Astrocyte (in vitro differentiated cells and primary cell): ENCODE measurements around the gene TP53AIP1. TPM values are rescaled to one million over a fixed set of nuclear protein-coding genes. Genes with fewer than 3 reads are reported as not detected.

Source experiments
- DNase-seq: peaks from one replicate; pipeline ENCODE4 v3.0.0-alpha.2; 2010; ENCODE audit warnings: low read depth
- FAIRE-seq: peaks from 2 replicates; lab custom pipeline; 2011; peaks lifted over from hg19 to GRCh38; lab: Jason Lieb, UNC
- H2AFZ ChIP-seq: 2 replicates; pipeline ENCODE4 v1.6.0; 2012; ENCODE audit warnings: low read depth, low read length, inconsistent platforms
- H3K27ac ChIP-seq: 2 replicates; pipeline ENCODE4 v1.5.1; 2011; ENCODE audit warnings: low read depth, low read length, inconsistent platforms
- H3K27me3 ChIP-seq: 2 replicates; pipeline ENCODE4 v1.6.0; 2011; ENCODE audit warnings: low read length, inconsistent platforms; ENCODE audit not compliant: insufficient read depth
- H3K36me3 ChIP-seq: 2 replicates; pipeline ENCODE4 v1.5.1; 2011; ENCODE audit warnings: low read length, inconsistent platforms; ENCODE audit not compliant: insufficient read depth
- H3K4me1 ChIP-seq: 2 replicates; pipeline ENCODE4 v1.5.1; 2011; ENCODE audit warnings: low read length, inconsistent platforms; ENCODE audit not compliant: insufficient read depth
- H3K4me2 ChIP-seq: 2 replicates; pipeline ENCODE4 v1.6.0; 2012; ENCODE audit warnings: low read length, inconsistent platforms
- H3K4me3 ChIP-seq: 2 replicates; pipeline ENCODE4 v1.5.1; 2011; ENCODE audit warnings: low read depth, mild to moderate bottlenecking, low read length, inconsistent platforms; ENCODE audit not compliant: insufficient read depth
- H3K79me2 ChIP-seq: 2 replicates; pipeline ENCODE4 v1.6.0; 2012; ENCODE audit warnings: mild to moderate bottlenecking, low read length, inconsistent platforms; ENCODE audit not compliant: insufficient read depth
- H3K9ac ChIP-seq: 2 replicates; pipeline ENCODE4 v1.6.0; 2012; ENCODE audit warnings: mild to moderate bottlenecking, low read length, inconsistent platforms
- H3K9me3 ChIP-seq: 2 replicates; pipeline ENCODE4 v1.5.1; 2012; ENCODE audit warnings: low read depth, mild to moderate bottlenecking, low read length, inconsistent platforms; ENCODE audit not compliant: insufficient read depth
- H4K20me1 ChIP-seq: 2 replicates; pipeline ENCODE4 v1.6.0; 2012; ENCODE audit warnings: low read length, inconsistent platforms; ENCODE audit not compliant: insufficient read depth
- H3K27ac Mint-ChIP-seq: one replicate; pipeline ENCODE4 v1.8.0; 2021; ENCODE audit warnings: mild to moderate bottlenecking, mixed read lengths; ENCODE audit not compliant: unreplicated experiment
- H3K27me3 Mint-ChIP-seq: one replicate; pipeline ENCODE4 v1.8.0; 2021; ENCODE audit warnings: low read depth, mixed read lengths; ENCODE audit not compliant: unreplicated experiment
- H3K36me3 Mint-ChIP-seq: one replicate; pipeline ENCODE4 v1.8.0; 2021; ENCODE audit warnings: low read depth, mixed read lengths; ENCODE audit not compliant: unreplicated experiment
- H3K4me1 Mint-ChIP-seq: one replicate; pipeline ENCODE4 v1.8.0; 2021; ENCODE audit warnings: low read depth, mixed read lengths; ENCODE audit not compliant: unreplicated experiment
- H3K4me3 Mint-ChIP-seq: one replicate; pipeline ENCODE4 v1.8.0; 2021; ENCODE audit warnings: mild to moderate bottlenecking, moderate library complexity, mixed read lengths; ENCODE audit not compliant: unreplicated experiment
- H3K9me3 Mint-ChIP-seq: one replicate; pipeline ENCODE4 v1.8.0; 2021; ENCODE audit warnings: mild to moderate bottlenecking, mixed read lengths; ENCODE audit not compliant: unreplicated experiment
- CTCF ChIP-seq: IDR thresholded peaks from 2 replicates; pipeline ENCODE4 v1.5.1; 2011; ENCODE audit warnings: low read depth, mild to moderate bottlenecking, inconsistent platforms, low read length, moderate library complexity; ENCODE audit not compliant: insufficient read depth
- EZH2 ChIP-seq: IDR thresholded peaks from 2 replicates; pipeline ENCODE4 v1.6.1; 2012; ENCODE audit warnings: mild to moderate bottlenecking, low read length, inconsistent platforms; ENCODE audit not compliant: insufficient read depth
- total RNA-seq: library from RNA; stranded (reverse); gene quantifications from 2 replicates; pipeline ENCODE4 v1.2.1, GENCODE V29; 2021

TP53AIP1 gene
- total RNA-seq, 1 donor from 2014 or later: 0.20 TPM

- Histone ChIP-seq H3K4me2 (no peak overlapping the region), H3K9me3 (no peaks in the 10 kb centered on the region), H3K27me3 (peaks cover 3% of the 10 kb centered on the region), H4K20me1 (no peaks in the 10 kb centered on the region), H3K36me3 (no peaks in the 10 kb centered on the region), H3K4me1 (peaks cover 13% of the 10 kb centered on the region), H3K9ac (no peak overlapping the region), H3K79me2 (no peaks in the 10 kb centered on the region), H3K4me3 (no peak overlapping the region), H3K27ac (no peak overlapping the region), H2AFZ (no peak overlapping the region)
- no peak for DNase-seq
- Mint-ChIP-seq H3K27ac (no peak overlapping the region), H3K4me3 (no peak overlapping the region), H3K27me3 (peaks cover 11% of the 10 kb centered on the region), H3K4me1 (peaks cover 26% of the 10 kb centered on the region), H3K36me3 (peaks cover 2% of the 10 kb centered on the region), H3K9me3 (peaks cover 3% of the 10 kb centered on the region)
- no peak for FAIRE-seq
- TF ChIP-seq EZH2 (no peak), CTCF (no peak)
Observed at GRCh38 chr11:128909438-128910125, 33.1 kb downstream of the TP53AIP1 start.

- Histone ChIP-seq H3K4me3 (peak overlapping the region; percentile 27), H3K79me2 (no peaks in the 10 kb centered on the region), H3K27me3 (no peaks in the 10 kb centered on the region), H3K4me1 (peaks cover 22% of the 10 kb centered on the region), H2AFZ (no peak overlapping the region), H3K36me3 (no peaks in the 10 kb centered on the region), H4K20me1 (no peaks in the 10 kb centered on the region), H3K9me3 (no peaks in the 10 kb centered on the region), H3K27ac (peak overlapping the region; percentile 30), H3K9ac (no peak overlapping the region), H3K4me2 (peak overlapping the region; percentile 78)
- peaks cover 36% of the 10 kb centered on the region for H3K4me1 Mint-ChIP-seq
- TF ChIP-seq EZH2 (no peak), CTCF (no peak)
- no peak overlapping the region for H3K4me3 Mint-ChIP-seq
- peaks cover 2% of the 10 kb centered on the region for H3K36me3 Mint-ChIP-seq
- peaks cover 3% of the 10 kb centered on the region for H3K9me3 Mint-ChIP-seq
- H3K27ac Mint-ChIP-seq: peak overlapping the region; percentile 69
- peak; percentile 70 for DNase-seq
- peak; percentile 50 for FAIRE-seq
- peaks cover 6% of the 10 kb centered on the region for H3K27me3 Mint-ChIP-seq
Observed at GRCh38 chr11:128908391-128909246, 34.1 kb downstream of the TP53AIP1 start.
